HepG2 (cell line): Measurements from ENCODE around the gene PEX5. TPM values are rescaled to one million over a fixed set of nuclear protein-coding genes. Genes with fewer than 3 reads are reported as not detected.

ENCODE experiments used
- ATAC-seq: fragments of 200-7000 bp; cut with Tn5 transposase; 3 replicates; pipeline ENCODE4 v1.9.1; 2020; ENCODE audit warnings: mild to moderate bottlenecking, moderate library complexity
- BruUV-seq: library from RNA; stranded (reverse); fragments of 400-500 nt; replicated peaks from 2 replicates; lab custom pipeline; 2021; lab: Mats Ljungman, UMichigan
- CTCF ChIA-PET: fragments of 300-600 bp; formaldehyde crosslinking; extraction: SDS; loops from one replicate; lab custom pipeline; 2021; ENCODE audit warnings: low total read pairs, inconsistent platforms, low intra/inter-chr PET ratio; lab: Yijun Ruan, JAX
- POLR2A ChIA-PET: fragments of 350-600 bp; sonication (Branson Sonifier 250); formaldehyde crosslinking; loops from one replicate; lab custom pipeline; 2020; ENCODE audit warnings: antibody characterized with exemption, inconsistent platforms; lab: Yijun Ruan, JAX
- DNase-seq: peaks from one replicate; pipeline ENCODE4 v3.0.0-alpha.2; 2015; ENCODE audit warnings: low spot score
- FAIRE-seq: peaks from 3 replicates; lab custom pipeline; 2011; peaks lifted over from hg19 to GRCh38; lab: Jason Lieb, UNC
- H2AFZ ChIP-seq: one replicate; pipeline ENCODE4 v1.6.1; 2011; ENCODE audit warnings: low read length, inconsistent platforms
- H3K27ac ChIP-seq: fragments of 300-600 bp; 3 replicates; pipeline ENCODE4 v1.8.0; 2011; ENCODE audit warnings: mixed run types, mild to moderate bottlenecking, mixed read lengths, low read length, inconsistent platforms; ENCODE audit not compliant: insufficient read depth; ENCODE audit errors: extremely low read length
- H3K27me3 ChIP-seq, 2 experiments: fragments of 200-600 bp in 1 of 2; 2 replicates in 1 of 2; 3 replicates in 1 of 2; pipeline versions ENCODE4 v1.6.0 to v1.8.0; 2011; ENCODE audit warnings: low read length in 2 of 2, mild to moderate bottlenecking in 2 of 2, moderate library complexity in 2 of 2, inconsistent platforms in 1 of 2; ENCODE audit not compliant: insufficient read depth in 2 of 2, control insufficient read depth in 1 of 2
- H3K36me3 ChIP-seq, 2 experiments: fragments of 200-600 bp in 1 of 2; replicated peaks in 1 of 2; 2 replicates in 1 of 2; 3 replicates in 1 of 2; pipeline versions ENCODE4 v1.5.1 to v1.8.0; 2011; ENCODE audit warnings: low read length in 2 of 2, inconsistent platforms in 1 of 2; ENCODE audit not compliant: insufficient read depth in 2 of 2, control insufficient read depth in 1 of 2
- H3K4me1 ChIP-seq: 2 replicates; pipeline ENCODE4 v1.5.1; 2012; ENCODE audit warnings: low read length, inconsistent platforms; ENCODE audit not compliant: insufficient read depth
- H3K4me2 ChIP-seq: 2 replicates; pipeline ENCODE4 v1.6.0; 2011; ENCODE audit warnings: low read depth, low read length, inconsistent platforms
- H3K4me3 ChIP-seq, 3 experiments: fragments of 200-600 bp in 1 of 3; sonication (generic), shearing (Covaris generic) in 1 of 3; replicated peaks in 1 of 3; 2 replicates each; pipeline ENCODE4 v1.5.1; 2011 to 2016; ENCODE audit warnings: low read length in 3 of 3, inconsistent platforms in 2 of 3, low read depth in 2 of 3, mild to moderate bottlenecking in 2 of 3, control low read depth in 1 of 3, mixed read lengths in 1 of 3; ENCODE audit not compliant: insufficient read depth in 1 of 3
- H3K79me2 ChIP-seq: one replicate; pipeline ENCODE4 v1.6.1; 2011; ENCODE audit warnings: low read length, inconsistent platforms; ENCODE audit not compliant: insufficient read depth
- H3K9ac ChIP-seq: 2 replicates; pipeline ENCODE4 v1.6.0; 2011; ENCODE audit warnings: mild to moderate bottlenecking, low read depth, low read length, inconsistent platforms; ENCODE audit not compliant: insufficient read depth
- H3K9me3 ChIP-seq: 2 replicates; pipeline ENCODE4 v1.5.1; 2012; ENCODE audit warnings: mild to moderate bottlenecking, low read length
- H4K20me1 ChIP-seq: 2 replicates; pipeline ENCODE4 v1.6.0; 2011; ENCODE audit warnings: inconsistent platforms, mild to moderate bottlenecking, low read length, moderate library complexity; ENCODE audit not compliant: insufficient read depth
- ARNT2 ChIP-seq: sonication (generic); formaldehyde crosslinking; IDR thresholded peaks from 2 replicates; pipeline ENCODE4 v1.8.0; 2022; ENCODE audit warnings: mild to moderate bottlenecking, low read depth, missing genetic modification reagents, moderate library complexity
- CAMTA2 ChIP-seq: sonication (generic); formaldehyde crosslinking; IDR thresholded peaks from 2 replicates; pipeline ENCODE4 v1.4.0; 2020; ENCODE audit warnings: mild to moderate bottlenecking, missing genetic modification reagents, borderline replicate concordance
- CENPX ChIP-seq: sonication (generic); formaldehyde crosslinking; IDR thresholded peaks from 2 replicates; pipeline ENCODE4 v1.9.0; 2021; ENCODE audit warnings: mild to moderate bottlenecking, missing genetic modification reagents, moderate library complexity
- FIP1L1 ChIP-seq: fragments of 200-400 bp; formaldehyde crosslinking; IDR thresholded peaks from 2 replicates; pipeline ENCODE4 v1.6.1; 2018; ENCODE audit warnings: low read depth, mild to moderate bottlenecking, low read length, moderate library complexity, borderline replicate concordance; ENCODE audit not compliant: insufficient read depth
- GATA4 ChIP-seq: sonication (generic); IDR thresholded peaks from 2 replicates; pipeline ENCODE4 v1.6.1; 2016; ENCODE audit warnings: antibody characterized with exemption, low read depth, borderline replicate concordance
- GFI1 ChIP-seq: sonication (generic); formaldehyde crosslinking; IDR thresholded peaks from 2 replicates; pipeline ENCODE4 v1.5.0; 2020; ENCODE audit warnings: missing genetic modification reagents, mild to moderate bottlenecking, borderline replicate concordance
- KAT2B ChIP-seq: fragments of 150-350 bp; IDR thresholded peaks from 2 replicates; pipeline ENCODE4 v1.6.1; 2014; ENCODE audit warnings: low read depth, low read length, borderline replicate concordance
- MYC ChIP-seq: sonication (generic); formaldehyde crosslinking; IDR thresholded peaks from 2 replicates; pipeline ENCODE4 v1.9.0; 2021; ENCODE audit warnings: missing genetic modification reagents, borderline replicate concordance
- PAXIP1 ChIP-seq: sonication (generic); formaldehyde crosslinking; conservative IDR thresholded peaks from 2 replicates; pipeline ENCODE4 v1.4.0; 2020; ENCODE audit warnings: mild to moderate bottlenecking, missing genetic modification reagents, moderate library complexity
- SRSF9 ChIP-seq: fragments of 200-400 bp; formaldehyde crosslinking; IDR thresholded peaks from 2 replicates; pipeline ENCODE4 v1.6.1; 2018; ENCODE audit warnings: borderline replicate concordance, mild to moderate bottlenecking, low read depth, low read length; ENCODE audit not compliant: insufficient read depth, poor library complexity, severe bottlenecking
- ZNF280B ChIP-seq: sonication (generic); formaldehyde crosslinking; IDR thresholded peaks from 2 replicates; pipeline ENCODE4 v1.5.0; 2020; ENCODE audit warnings: missing genetic modification reagents, mild to moderate bottlenecking, borderline replicate concordance
- ZNF281 ChIP-seq: sonication (generic); formaldehyde crosslinking; IDR thresholded peaks from 2 replicates; pipeline ENCODE4 v1.4.0; 2020; ENCODE audit warnings: missing genetic modification reagents, borderline replicate concordance
- ZNF33B ChIP-seq: sonication (generic); formaldehyde crosslinking; IDR thresholded peaks from 2 replicates; pipeline ENCODE4 v1.5.1; 2020; ENCODE audit warnings: mild to moderate bottlenecking, missing genetic modification reagents
- ZNF367 ChIP-seq: sonication (generic); formaldehyde crosslinking; IDR thresholded peaks from 2 replicates; pipeline ENCODE4 v1.4.0; 2020; ENCODE audit warnings: missing genetic modification reagents, borderline replicate concordance
- WGBS: methylation state at CpG from one replicate; pipeline ENCODE4 v1.1.6; 2017; ENCODE audit warnings: low lambda C conversion rate; 5-methylcytosine and 5-hydroxymethylcytosine counted together
- in situ Hi-C: cut with HindIII; loops from 2 replicates; pipeline ENCODE4 v1.10.0; 2017; ENCODE audit warnings: low pct_unique_long_range_greater_than_20kb; ENCODE audit not compliant: extremely low pct_ligation_motif_present
- intact Hi-C: fragments of 100-400 bp; cut with micrococcal nuclease; formaldehyde crosslinking; loops from one replicate; pipeline ENCODE4 v1.10.0; 2022; ENCODE audit not compliant: unreplicated experiment
- polyA plus RNA-seq, 8 experiments: library from polyadenylated mRNA; depleted of rRNA in 3 of 8; stranded (reverse) in 7 of 8; unstranded in 1 of 8; fragments of >200 nt; fragmentation: Illumina TruSeq in 4 of 8; extraction: Trizol in 4 of 8; gene quantifications; 2 replicates each; pipeline versions ENCODE4 v1.2.1 to v1.2.3, GENCODE V29; 2011 to 2016; ENCODE audit warnings: low read depth in 4 of 8, missing spikeins in 1 of 8, mixed read lengths in 1 of 8; ENCODE audit not compliant: insufficient read depth in 1 of 8
- total RNA-seq, 5 experiments: library from RNA; depleted of rRNA; stranded (reverse); fragments of >200 nt; fragmentation: Illumina TruSeq; extraction: Trizol; gene quantifications; 2 replicates each; pipeline ENCODE4 v1.2.3, GENCODE V29; 2016; ENCODE audit warnings: low read depth in 1 of 5

PEX5 gene
- total and polyA plus RNA-seq, 2 of the 13 experiments (the other 11 are each of a cell fraction or from before 2014, with no cell fraction given), result 16.4 to 29.0 TPM

GRCh38 chr12:7143564-7143963 is 45.9 kb upstream of the PEX5 start:
- no peak overlapping the region for H3K9ac ChIP-seq
- intact Hi-C loops, result no loop called here
- CTCF ChIA-PET, result interaction anchor here (1.2 to 2.7 kb wide), 3 partner anchors 19 to 45 kb away, joined by 4 to 16 read pairs (median 4); no protein-coding TSS in a partner anchor
- ATAC-seq, result no peak
- H3K4me2 ChIP-seq, result no peak overlapping the region
- H3K79me2 ChIP-seq, result no peaks in the 10 kb centered on the region
- no peak for FAIRE-seq
- H3K4me1 ChIP-seq, result no peaks in the 10 kb centered on the region; the same call in 1 of the 2 replicates
- no peak overlapping the region for H3K27ac ChIP-seq
- H2AFZ ChIP-seq, result no peak overlapping the region
- no TSS peak for BruUV-seq
- DNase-seq, result no peak
- H3K4me3 ChIP-seq, result no peak overlapping the region
- H3K9me3 ChIP-seq, result no peaks in the 10 kb centered on the region
- POLR2A ChIA-PET, result interaction anchor here (1.5 kb wide), 1 partner anchor 13 kb away, joined by 5 read pairs; the partner anchor contains the start of gene CLSTN3
- 97% methylated on average over 7 of the region's 7 CpGs for WGBS
- TF ChIP-seq ARNT2 (CRISPR knock-in tag) (no peak), SRSF9 (no peak), GATA4 (no peak), MYC (no peak), FIP1L1 (no peak), GFI1 (CRISPR knock-in tag) (no peak), PAXIP1 (no peak), ZNF280B (CRISPR knock-in tag) (no peak), ZNF33B (CRISPR knock-in tag) (no peak), KAT2B (no peak), ZNF367 (CRISPR knock-in tag) (no peak), CAMTA2 (CRISPR knock-in tag) (no peak), ZNF281 (CRISPR knock-in tag) (no peak), CENPX (CRISPR knock-in tag) (no peak)
- TF ChIP-seq, all 625 proteins: peak for 0
- no peaks in the 10 kb centered on the region for H3K27me3 ChIP-seq
- in situ Hi-C loops, result no loop called here
- H3K36me3 ChIP-seq, result peaks cover 12 to 59% of the 10 kb centered on the region in 2 experiments
- H4K20me1 ChIP-seq, result no peaks in the 10 kb centered on the region
